AG04450 (cell line): ENCODE measurements around the gene CLDN22. TPM values are rescaled to one million over a fixed set of nuclear protein-coding genes. Genes with fewer than 3 reads are reported as not detected.
A peak's percentile ranks its signal among the peaks of the same experiment; 100 is the strongest.

Experiments used
- CTCF ChIA-PET: fragments of 300-600, 350-600 bp; formaldehyde crosslinking; extraction: SDS; loops from one replicate; lab custom pipeline; 2022; ENCODE audit warnings: antibody characterized with exemption, inconsistent platforms; lab: Charles Lee
- POLR2A ChIA-PET: fragments of 350-600 bp; formaldehyde crosslinking; extraction: SDS; loops from one replicate; lab custom pipeline; 2021; ENCODE audit warnings: antibody characterized with exemption, inconsistent platforms; lab: Yijun Ruan, JAX
- DNase-seq: peaks from one replicate; pipeline ENCODE4 v3.0.0-alpha.2; 2011; ENCODE audit warnings: low read depth, low spot score
- H3K27ac ChIP-seq: one replicate; pipeline ENCODE4 v1.5.1; 2012; ENCODE audit warnings: low read depth, low read length, control low read depth
- H3K27me3 ChIP-seq: one replicate; pipeline ENCODE4 v1.6.0; 2012; ENCODE audit warnings: low read length; ENCODE audit not compliant: control insufficient read depth, insufficient read depth
- H3K4me3 ChIP-seq: 2 replicates; pipeline ENCODE4 v1.5.1; 2011; ENCODE audit warnings: mild to moderate bottlenecking, low read depth, low read length, control low read depth
- H3K9me3 ChIP-seq: 2 replicates; pipeline ENCODE4 v1.5.1; 2012; ENCODE audit warnings: low read length; ENCODE audit not compliant: control insufficient read depth, insufficient read depth
- CTCF ChIP-seq: IDR thresholded peaks from 2 replicates; pipeline ENCODE4 v1.5.1; 2011; ENCODE audit warnings: low read depth, low read length, control low read depth, inconsistent platforms
- polyA plus RNA-seq: library from polyadenylated mRNA; depleted of rRNA; stranded (reverse); fragments of >200 nt; gene quantifications from 2 replicates; pipeline ENCODE4 v1.2.3, GENCODE V29; 2011

Gene CLDN22
- polyA plus RNA-seq, 1 experiment: not detected

- POLR2A ChIA-PET: no interaction called here
Observed at GRCh38 chr4:183352546-183352945, 32.5 kb upstream of the CLDN22 start.

GRCh38 chr4:183350317-183351071 lies 30.4 kb upstream of the CLDN22 start:
- TF ChIP-seq CTCF: no peak
- POLR2A ChIA-PET: no interaction called here
- Histone ChIP-seq H3K4me3 (no peak overlapping the region), H3K27me3 (no peaks in the 10 kb centered on the region), H3K9me3 (peaks cover 7% of the 10 kb centered on the region; the same call in 1 of the 2 replicates), H3K27ac (no peak overlapping the region)
- CTCF ChIA-PET: no interaction called here
- DNase-seq: no peak

More at GRCh38 chr4:183352546-183352945, 32.5 kb upstream of the CLDN22 start:
- peaks cover 7% of the 10 kb centered on the region; the same call in 1 of the 2 replicates for H3K9me3 ChIP-seq
- H3K27ac ChIP-seq: no peak overlapping the region
- no peak for DNase-seq
- CTCF ChIA-PET: no interaction called here
- H3K4me3 ChIP-seq: no peak overlapping the region
- H3K27me3 ChIP-seq: no peaks in the 10 kb centered on the region
- TF ChIP-seq CTCF: no peak

- CTCF ChIA-PET: no interaction called here
- H3K4me3 ChIP-seq: no peak overlapping the region
Observed at GRCh38 chr4:183349673-183350072, 29.6 kb upstream of the CLDN22 start.

GRCh38 chr4:183348706-183349659 lies 28.9 kb upstream of the CLDN22 start:
- DNase-seq: peak; percentile 62
- H3K27ac ChIP-seq: peak overlapping the region; percentile 21
- H3K27me3 ChIP-seq: no peaks in the 10 kb centered on the region
- no peak overlapping the region for H3K4me3 ChIP-seq
- no peak for TF ChIP-seq CTCF
- ChIA-PET CTCF (no interaction called here), POLR2A (no interaction called here)
- H3K9me3 ChIP-seq: peaks cover 7% of the 10 kb centered on the region; the same call in 1 of the 2 replicates

More at GRCh38 chr4:183349673-183350072, 29.6 kb upstream of the CLDN22 start:
- no peak for TF ChIP-seq CTCF
- DNase-seq: no peak
- H3K27ac ChIP-seq: no peak overlapping the region
- H3K9me3 ChIP-seq: peaks cover 7% of the 10 kb centered on the region; the same call in 1 of the 2 replicates
- no peaks in the 10 kb centered on the region for H3K27me3 ChIP-seq
- POLR2A ChIA-PET: no interaction called here
